Measurements from ENCODE around the gene TRIM29.

DNA sequence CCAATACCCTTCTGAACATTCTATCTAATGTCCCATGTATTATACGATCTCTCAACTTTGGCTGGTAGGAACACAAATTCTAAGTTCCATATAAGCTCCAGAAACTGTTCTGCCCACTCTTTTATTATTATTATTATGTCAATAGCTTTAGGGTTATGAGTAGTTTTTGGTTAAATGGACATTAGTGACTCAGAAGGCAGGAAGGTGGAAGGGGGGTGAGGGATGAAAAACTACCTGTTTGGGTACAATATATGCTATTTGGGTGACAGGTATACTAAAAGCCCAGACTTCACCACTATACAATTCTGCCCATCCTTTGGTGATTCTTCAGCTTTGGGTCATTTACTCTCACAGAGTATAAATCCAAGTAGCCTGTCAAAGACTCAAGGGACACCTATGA is 22.5 kb upstream of the TRIM29 start:
- TF ChIP-seq, protein P1, sequence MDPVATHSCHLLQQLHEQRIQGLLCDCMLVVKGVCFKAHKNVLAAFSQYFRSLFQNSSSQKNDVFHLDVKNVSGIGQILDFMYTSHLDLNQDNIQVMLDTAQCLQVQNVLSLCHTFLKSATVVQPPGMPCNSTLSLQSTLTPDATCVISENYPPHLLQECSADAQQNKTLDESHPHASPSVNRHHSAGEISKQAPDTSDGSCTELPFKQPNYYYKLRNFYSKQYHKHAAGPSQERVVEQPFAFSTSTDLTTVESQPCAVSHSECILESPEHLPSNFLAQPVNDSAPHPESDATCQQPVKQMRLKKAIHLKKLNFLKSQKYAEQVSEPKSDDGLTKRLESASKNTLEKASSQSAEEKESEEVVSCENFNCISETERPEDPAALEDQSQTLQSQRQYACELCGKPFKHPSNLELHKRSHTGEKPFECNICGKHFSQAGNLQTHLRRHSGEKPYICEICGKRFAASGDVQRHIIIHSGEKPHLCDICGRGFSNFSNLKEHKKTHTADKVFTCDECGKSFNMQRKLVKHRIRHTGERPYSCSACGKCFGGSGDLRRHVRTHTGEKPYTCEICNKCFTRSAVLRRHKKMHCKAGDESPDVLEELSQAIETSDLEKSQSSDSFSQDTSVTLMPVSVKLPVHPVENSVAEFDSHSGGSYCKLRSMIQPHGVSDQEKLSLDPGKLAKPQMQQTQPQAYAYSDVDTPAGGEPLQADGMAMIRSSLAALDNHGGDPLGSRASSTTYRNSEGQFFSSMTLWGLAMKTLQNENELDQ (CRISPR knock-in tag; IDR thresholded peaks at IDR 0.05; ENCODE audit: borderline replicate concordance): no peak
- TF ChIP-seq RAD21 (CRISPR knock-in tag; conservative IDR thresholded peaks at IDR 0.05 in 1 of 2, IDR thresholded peaks at IDR 0.05 in 1 of 2): no peak
- TF ChIP-seq, protein P2, sequence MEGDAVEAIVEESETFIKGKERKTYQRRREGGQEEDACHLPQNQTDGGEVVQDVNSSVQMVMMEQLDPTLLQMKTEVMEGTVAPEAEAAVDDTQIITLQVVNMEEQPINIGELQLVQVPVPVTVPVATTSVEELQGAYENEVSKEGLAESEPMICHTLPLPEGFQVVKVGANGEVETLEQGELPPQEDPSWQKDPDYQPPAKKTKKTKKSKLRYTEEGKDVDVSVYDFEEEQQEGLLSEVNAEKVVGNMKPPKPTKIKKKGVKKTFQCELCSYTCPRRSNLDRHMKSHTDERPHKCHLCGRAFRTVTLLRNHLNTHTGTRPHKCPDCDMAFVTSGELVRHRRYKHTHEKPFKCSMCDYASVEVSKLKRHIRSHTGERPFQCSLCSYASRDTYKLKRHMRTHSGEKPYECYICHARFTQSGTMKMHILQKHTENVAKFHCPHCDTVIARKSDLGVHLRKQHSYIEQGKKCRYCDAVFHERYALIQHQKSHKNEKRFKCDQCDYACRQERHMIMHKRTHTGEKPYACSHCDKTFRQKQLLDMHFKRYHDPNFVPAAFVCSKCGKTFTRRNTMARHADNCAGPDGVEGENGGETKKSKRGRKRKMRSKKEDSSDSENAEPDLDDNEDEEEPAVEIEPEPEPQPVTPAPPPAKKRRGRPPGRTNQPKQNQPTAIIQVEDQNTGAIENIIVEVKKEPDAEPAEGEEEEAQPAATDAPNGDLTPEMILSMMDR (IDR thresholded peaks at IDR 0.05 in 2 of 3, conservative IDR thresholded peaks at IDR 0.05 in 1 of 3; ENCODE audit: insufficient read depth in 2 of 3, low read depth in 1 of 3, low read length in 3 of 3): no peak
- TF ChIP-seq YY1 (IDR thresholded peaks at IDR 0.05; ENCODE audit: borderline replicate concordance in 1 of 3, control insufficient read depth in 1 of 3, extremely low read depth in 1 of 3, insufficient read depth in 3 of 3, insufficient read length in 1 of 3, insufficient replicate concordance in 2 of 3, low read depth in 1 of 3, low read length in 2 of 3): no peak
- no peak for TF ChIP-seq MYC (IDR thresholded peaks at IDR 0.05; ENCODE audit: low read depth, low read length)
- TF ChIP-seq MYC (CRISPR knock-in tag; IDR thresholded peaks at IDR 0.05; ENCODE audit: borderline replicate concordance, low read depth): no peak
- no peak for TF ChIP-seq HNRNPK (IDR thresholded peaks at IDR 0.05; ENCODE audit: low read depth, low read length, poor library complexity, severe bottlenecking)
